PC-9 (cell line): ENCODE measurements around the gene C15orf62.

Experiments
- CTCF ChIP-seq: fragments of 200-600 bp; sonication (generic); conservative IDR thresholded peaks from 2 replicates; pipeline ENCODE4 v1.6.1; 2017; ENCODE audit warnings: mixed run types, antibody characterized with exemption, mild to moderate bottlenecking, moderate library complexity
- EZH2 ChIP-seq: fragments of 200-600 bp; sonication (generic); IDR thresholded peaks from 2 replicates; pipeline ENCODE4 v1.8.0; 2017; ENCODE audit warnings: antibody characterized with exemption, low read depth

- no peak for TF ChIP-seq CTCF
- TF ChIP-seq EZH2, result no peak
These were observed 3.7 kb downstream of the C15orf62 start for GRCh38 chr15:40773496-40773895.
